ENCODE measurements around the gene IMMP2L. TPM values are rescaled to one million over a fixed set of nuclear protein-coding genes. Genes with fewer than 3 reads are reported as not detected.

Gene IMMP2L
- total and polyA plus RNA-seq, 2 of the 13 experiments (the other 11 are each of a cell fraction or from before 2014, with no cell fraction given), result 7.8 to 16.9 TPM

DNA sequence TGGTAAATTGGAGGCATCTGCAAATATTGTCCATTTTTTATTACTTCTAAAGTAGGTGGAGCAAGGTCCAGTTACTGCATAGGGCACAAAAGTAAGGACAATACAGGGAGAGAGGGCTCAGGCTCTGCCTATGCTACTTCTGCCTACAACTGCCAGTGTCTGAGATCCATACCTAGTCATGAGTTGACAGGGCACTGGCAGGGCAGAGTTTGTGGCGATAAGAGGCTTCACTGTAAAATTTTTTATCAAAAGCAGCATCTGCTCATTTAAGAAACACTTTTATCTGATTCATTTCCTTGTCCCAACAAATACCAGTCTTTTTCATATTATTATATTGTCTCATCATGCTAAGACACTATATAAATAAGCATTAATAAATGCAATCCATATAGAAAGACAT lies 293.4 kb downstream of the IMMP2L start:
- Histone ChIP-seq H3K4me2 (ENCODE audit: low read depth, low read length) (no peak overlapping the region), H3K9me3 (ENCODE audit: low read length) (no peaks in the 10 kb centered on the region), H3K4me1 (ENCODE audit: insufficient read depth, low read length) (peaks cover 10% of the 10 kb centered on the region), H3K9ac (ENCODE audit: insufficient read depth, low read depth, low read length) (no peak overlapping the region), H3K79me2 (ENCODE audit: insufficient read depth, low read length) (no peaks in the 10 kb centered on the region), H2AFZ (ENCODE audit: low read length) (no peak overlapping the region), H3K27ac (ENCODE audit: extremely low read length, insufficient read depth, low read length) (no peak overlapping the region), H3K27me3 (ENCODE audit: control insufficient read depth in 1 of 2, insufficient read depth in 2 of 2, low read length in 2 of 2) (no peaks in the 10 kb centered on the region), H4K20me1 (ENCODE audit: insufficient read depth, low read length) (no peaks in the 10 kb centered on the region), H3K36me3 (replicated peaks in 1 of 2; ENCODE audit: control insufficient read depth in 1 of 2, insufficient read depth in 2 of 2, low read length in 2 of 2) (no peaks in the 10 kb centered on the region), H3K4me3 (replicated peaks in 1 of 3; ENCODE audit: insufficient read depth in 1 of 3, low read depth in 2 of 3, low read length in 3 of 3) (no peak overlapping the region)
- TF ChIP-seq ZNF260 (CRISPR knock-in tag; IDR thresholded peaks at IDR 0.05; ENCODE audit: borderline replicate concordance, low read depth) (no peak), ZNF883 (CRISPR knock-in tag; IDR thresholded peaks at IDR 0.05; ENCODE audit: not compliant biosample characterization) (no peak), NBN (conservative IDR thresholded peaks at IDR 0.05) (no peak), TMF1 (CRISPR knock-in tag; IDR thresholded peaks at IDR 0.05; ENCODE audit: low read depth) (no peak), MLLT10 (CRISPR knock-in tag; IDR thresholded peaks at IDR 0.05) (no peak), SOX13 (IDR thresholded peaks at IDR 0.05) (no peak), SOX13 (CRISPR knock-in tag; conservative IDR thresholded peaks at IDR 0.05 in 1 of 2, IDR thresholded peaks at IDR 0.05 in 1 of 2) (no peak), THAP11 (CRISPR knock-in tag; IDR thresholded peaks at IDR 0.05) (no peak)
- CTCF ChIA-PET (ENCODE audit: low intra/inter-chr PET ratio, low total read pairs), result no interaction called here
- intact Hi-C loops (cut with micrococcal nuclease; ENCODE audit: unreplicated experiment), result no loop called here
- ATAC-seq (no peak), DNase-seq (ENCODE audit: low spot score) (no peak), FAIRE-seq (no peak)
- WGBS (ENCODE audit: low lambda C conversion rate), result 90% methylated on average over 1 of the region's 1 CpG
- no TSS peak for BruUV-seq (replicated peaks)
- POLR2A ChIA-PET, result no interaction called here
- in situ Hi-C loops (cut with HindIII; ENCODE audit: extremely low pct_ligation_motif_present, low pct_unique_long_range_greater_than_20kb), result no loop called here

DNA sequence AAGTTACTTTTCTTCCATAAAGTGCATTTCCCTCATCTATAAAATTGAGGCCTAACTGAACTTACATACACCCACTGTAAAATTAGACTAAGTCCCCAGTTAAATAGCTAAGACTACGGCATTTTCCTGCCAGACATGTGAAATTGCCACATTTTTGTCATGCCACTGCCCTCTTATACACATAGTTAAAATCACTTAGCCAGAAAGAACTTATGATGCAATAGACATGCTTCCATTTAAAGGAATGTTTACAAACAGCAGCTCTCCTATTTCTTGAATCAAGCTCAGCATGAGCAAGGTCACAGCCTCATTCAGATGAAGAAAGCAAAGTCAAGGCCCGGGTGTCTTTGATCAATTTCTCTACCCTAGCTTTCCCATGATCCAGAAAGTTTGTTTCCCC lies 295.7 kb downstream of the IMMP2L start:
- Histone ChIP-seq H3K79me2 (ENCODE audit: insufficient read depth, low read length) (no peaks in the 10 kb centered on the region), H3K27me3 (ENCODE audit: control insufficient read depth in 1 of 2, insufficient read depth in 2 of 2, low read length in 2 of 2) (no peaks in the 10 kb centered on the region), H3K4me1 (ENCODE audit: insufficient read depth, low read length) (peaks cover 25% of the 10 kb centered on the region), H3K9ac (ENCODE audit: insufficient read depth, low read depth, low read length) (no peak overlapping the region), H3K27ac (ENCODE audit: extremely low read length, insufficient read depth, low read length) (no peak overlapping the region), H3K36me3 (replicated peaks in 1 of 2; ENCODE audit: control insufficient read depth in 1 of 2, insufficient read depth in 2 of 2, low read length in 2 of 2) (no peaks in the 10 kb centered on the region), H4K20me1 (ENCODE audit: insufficient read depth, low read length) (no peaks in the 10 kb centered on the region), H3K4me2 (ENCODE audit: low read depth, low read length) (no peak overlapping the region), H2AFZ (ENCODE audit: low read length) (no peak overlapping the region), H3K9me3 (ENCODE audit: low read length) (no peaks in the 10 kb centered on the region), H3K4me3 (replicated peaks in 1 of 3; ENCODE audit: insufficient read depth in 1 of 3, low read depth in 2 of 3, low read length in 3 of 3) (no peak overlapping the region)
- ChIA-PET POLR2A (no interaction called here), CTCF (ENCODE audit: low intra/inter-chr PET ratio, low total read pairs) (no interaction called here)
- ATAC-seq (peak; percentile 51), DNase-seq (ENCODE audit: low spot score) (peak; percentile 30), FAIRE-seq (no peak)
- in situ Hi-C loops (cut with HindIII; ENCODE audit: extremely low pct_ligation_motif_present, low pct_unique_long_range_greater_than_20kb), result no loop called here
- no TSS peak for BruUV-seq (replicated peaks)
- 25% methylated on average over 2 of the region's 2 CpGs for WGBS (ENCODE audit: low lambda C conversion rate)
- intact Hi-C loops (cut with micrococcal nuclease; ENCODE audit: unreplicated experiment), result no loop called here
- TF ChIP-seq, protein P1, sequence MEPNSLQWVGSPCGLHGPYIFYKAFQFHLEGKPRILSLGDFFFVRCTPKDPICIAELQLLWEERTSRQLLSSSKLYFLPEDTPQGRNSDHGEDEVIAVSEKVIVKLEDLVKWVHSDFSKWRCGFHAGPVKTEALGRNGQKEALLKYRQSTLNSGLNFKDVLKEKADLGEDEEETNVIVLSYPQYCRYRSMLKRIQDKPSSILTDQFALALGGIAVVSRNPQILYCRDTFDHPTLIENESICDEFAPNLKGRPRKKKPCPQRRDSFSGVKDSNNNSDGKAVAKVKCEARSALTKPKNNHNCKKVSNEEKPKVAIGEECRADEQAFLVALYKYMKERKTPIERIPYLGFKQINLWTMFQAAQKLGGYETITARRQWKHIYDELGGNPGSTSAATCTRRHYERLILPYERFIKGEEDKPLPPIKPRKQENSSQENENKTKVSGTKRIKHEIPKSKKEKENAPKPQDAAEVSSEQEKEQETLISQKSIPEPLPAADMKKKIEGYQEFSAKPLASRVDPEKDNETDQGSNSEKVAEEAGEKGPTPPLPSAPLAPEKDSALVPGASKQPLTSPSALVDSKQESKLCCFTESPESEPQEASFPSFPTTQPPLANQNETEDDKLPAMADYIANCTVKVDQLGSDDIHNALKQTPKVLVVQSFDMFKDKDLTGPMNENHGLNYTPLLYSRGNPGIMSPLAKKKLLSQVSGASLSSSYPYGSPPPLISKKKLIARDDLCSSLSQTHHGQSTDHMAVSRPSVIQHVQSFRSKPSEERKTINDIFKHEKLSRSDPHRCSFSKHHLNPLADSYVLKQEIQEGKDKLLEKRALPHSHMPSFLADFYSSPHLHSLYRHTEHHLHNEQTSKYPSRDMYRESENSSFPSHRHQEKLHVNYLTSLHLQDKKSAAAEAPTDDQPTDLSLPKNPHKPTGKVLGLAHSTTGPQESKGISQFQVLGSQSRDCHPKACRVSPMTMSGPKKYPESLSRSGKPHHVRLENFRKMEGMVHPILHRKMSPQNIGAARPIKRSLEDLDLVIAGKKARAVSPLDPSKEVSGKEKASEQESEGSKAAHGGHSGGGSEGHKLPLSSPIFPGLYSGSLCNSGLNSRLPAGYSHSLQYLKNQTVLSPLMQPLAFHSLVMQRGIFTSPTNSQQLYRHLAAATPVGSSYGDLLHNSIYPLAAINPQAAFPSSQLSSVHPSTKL (CRISPR knock-in tag; IDR thresholded peaks at IDR 0.05), result peak; percentile 40; the same call in 1 of the 2 replicates
- TF ChIP-seq, protein P2, sequence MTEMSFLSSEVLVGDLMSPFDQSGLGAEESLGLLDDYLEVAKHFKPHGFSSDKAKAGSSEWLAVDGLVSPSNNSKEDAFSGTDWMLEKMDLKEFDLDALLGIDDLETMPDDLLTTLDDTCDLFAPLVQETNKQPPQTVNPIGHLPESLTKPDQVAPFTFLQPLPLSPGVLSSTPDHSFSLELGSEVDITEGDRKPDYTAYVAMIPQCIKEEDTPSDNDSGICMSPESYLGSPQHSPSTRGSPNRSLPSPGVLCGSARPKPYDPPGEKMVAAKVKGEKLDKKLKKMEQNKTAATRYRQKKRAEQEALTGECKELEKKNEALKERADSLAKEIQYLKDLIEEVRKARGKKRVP (CRISPR knock-in tag; IDR thresholded peaks at IDR 0.05), result peak in 1 of 2 experiments; percentile 70; a peak in 2 of 4 replicates
- TF ChIP-seq ATF7 (IDR thresholded peaks at IDR 0.05), result peak; percentile 9; the same call in 1 of the 2 replicates
- TF ChIP-seq ATF7 (CRISPR knock-in tag; IDR thresholded peaks at IDR 0.05), result no peak
- no peak for TF ChIP-seq ZNF616 (CRISPR knock-in tag; IDR thresholded peaks at IDR 0.05; ENCODE audit: low read depth)
- peak; percentile 28 for TF ChIP-seq TEAD3 (CRISPR knock-in tag; optimal IDR thresholded peaks at IDR 0.05; ENCODE audit: borderline replicate concordance)
- no peak for TF ChIP-seq FOXP1 (IDR thresholded peaks at IDR 0.05)
- TF ChIP-seq FOXP1 (CRISPR knock-in tag; IDR thresholded peaks at IDR 0.05), result 0 out of 2 replicates have a peak, but pooled peaks have one; percentile 33
- no peak for TF ChIP-seq NR2F6 (IDR thresholded peaks at IDR 0.05)
- no peak for TF ChIP-seq NR2F6 (CRISPR knock-in tag; IDR thresholded peaks at IDR 0.05)

Data from HepG2 (cell line).